ENCODE measurements around the gene DGCR6L.
"Not testable (repeated sequence)": the region's sequence is repeated elsewhere in the genome, so short reads cannot be mapped to it uniquely, and the experiment has no call there.

The DGCR6L gene

DNA sequence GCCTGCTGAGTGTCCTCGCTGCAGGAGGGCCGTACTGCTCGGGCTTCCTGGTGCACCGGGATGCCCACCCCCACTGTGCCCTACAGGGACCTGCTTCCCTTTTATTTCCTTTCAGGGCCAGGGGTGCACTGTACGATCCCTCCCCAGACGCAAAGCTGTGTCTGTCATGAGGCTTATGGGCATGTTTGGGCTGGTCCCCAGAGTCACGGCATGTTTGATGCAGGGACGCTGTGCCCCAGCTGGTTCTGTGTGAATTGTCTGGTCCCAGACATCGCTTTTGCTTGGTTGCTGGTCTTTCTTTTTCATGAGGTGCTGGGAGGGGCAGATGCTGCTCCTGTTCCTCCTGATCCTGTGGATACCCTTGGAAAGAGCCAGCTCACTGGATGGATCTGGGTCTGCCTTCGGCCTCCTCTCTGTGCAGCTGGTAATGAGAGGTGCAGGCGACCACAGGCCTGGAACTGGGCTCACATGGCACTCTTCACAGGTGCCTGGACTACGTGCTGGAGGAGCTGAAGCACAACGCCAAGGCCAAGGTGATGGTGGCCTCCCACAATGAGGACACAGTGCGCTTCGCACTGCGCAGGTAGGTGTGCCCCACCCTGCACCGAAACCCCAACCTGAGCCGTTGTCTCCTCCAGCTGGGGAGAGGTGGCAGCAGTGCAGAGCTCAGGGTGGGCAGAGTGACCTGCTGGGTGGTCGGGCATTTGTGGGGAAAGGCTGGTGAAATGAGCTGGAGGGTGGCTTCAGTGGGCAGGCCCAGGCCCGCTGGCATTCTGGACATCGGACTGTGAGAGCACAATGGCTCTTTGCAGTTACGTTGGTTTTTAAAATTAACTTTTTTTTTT lies 10.8 kb downstream of the DGCR6L start:
- DNase-seq, result not testable (repeated sequence)

DNA sequence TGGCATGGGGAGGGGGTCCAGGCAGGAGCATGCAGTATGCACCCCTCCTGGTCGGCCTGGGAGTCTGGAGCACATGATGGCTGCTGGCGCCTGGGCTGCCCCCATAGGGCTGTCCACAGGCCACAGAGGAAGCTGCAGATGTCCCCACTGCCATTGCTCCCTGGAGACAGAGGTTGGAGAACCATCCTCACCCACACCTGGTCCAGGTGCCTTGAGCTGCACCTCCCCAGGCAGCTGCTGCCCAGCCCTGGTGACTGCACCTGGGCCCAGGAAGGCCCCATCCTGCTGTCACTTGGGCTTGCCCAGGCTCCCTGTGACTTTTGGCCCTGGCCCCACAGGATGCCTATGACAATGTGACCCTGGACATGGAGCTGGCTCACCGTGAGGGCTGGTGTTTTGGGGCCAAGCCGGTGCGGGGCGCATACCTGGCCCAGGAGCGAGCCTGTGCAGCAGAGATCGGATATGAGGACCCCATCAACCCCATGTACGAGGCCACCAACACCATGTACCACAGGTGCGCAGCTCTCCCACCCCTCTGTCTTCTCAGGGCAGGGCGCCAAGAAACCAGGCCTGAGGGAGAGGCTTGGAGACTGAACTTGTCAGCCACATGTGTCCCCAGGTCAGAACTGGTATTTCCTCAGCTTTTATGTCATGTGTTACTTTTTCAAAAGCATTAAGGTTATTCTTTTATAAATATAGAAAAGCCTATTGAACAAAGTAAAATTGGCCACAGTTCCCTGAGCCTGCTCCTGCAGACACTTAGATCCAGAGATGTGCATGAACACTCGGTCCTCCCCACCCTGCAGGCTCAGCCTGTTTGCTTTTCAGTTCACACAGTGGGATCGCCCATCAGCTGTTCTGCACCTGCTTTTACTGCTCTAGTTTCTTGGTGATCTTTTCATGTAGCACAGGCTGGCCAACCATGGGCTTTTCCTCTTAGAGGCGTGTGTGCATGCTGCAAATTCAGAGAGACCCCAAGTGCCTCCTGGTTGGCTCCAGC lies 12.1 kb downstream of the DGCR6L start:
- not testable (repeated sequence) for DNase-seq

DNA sequence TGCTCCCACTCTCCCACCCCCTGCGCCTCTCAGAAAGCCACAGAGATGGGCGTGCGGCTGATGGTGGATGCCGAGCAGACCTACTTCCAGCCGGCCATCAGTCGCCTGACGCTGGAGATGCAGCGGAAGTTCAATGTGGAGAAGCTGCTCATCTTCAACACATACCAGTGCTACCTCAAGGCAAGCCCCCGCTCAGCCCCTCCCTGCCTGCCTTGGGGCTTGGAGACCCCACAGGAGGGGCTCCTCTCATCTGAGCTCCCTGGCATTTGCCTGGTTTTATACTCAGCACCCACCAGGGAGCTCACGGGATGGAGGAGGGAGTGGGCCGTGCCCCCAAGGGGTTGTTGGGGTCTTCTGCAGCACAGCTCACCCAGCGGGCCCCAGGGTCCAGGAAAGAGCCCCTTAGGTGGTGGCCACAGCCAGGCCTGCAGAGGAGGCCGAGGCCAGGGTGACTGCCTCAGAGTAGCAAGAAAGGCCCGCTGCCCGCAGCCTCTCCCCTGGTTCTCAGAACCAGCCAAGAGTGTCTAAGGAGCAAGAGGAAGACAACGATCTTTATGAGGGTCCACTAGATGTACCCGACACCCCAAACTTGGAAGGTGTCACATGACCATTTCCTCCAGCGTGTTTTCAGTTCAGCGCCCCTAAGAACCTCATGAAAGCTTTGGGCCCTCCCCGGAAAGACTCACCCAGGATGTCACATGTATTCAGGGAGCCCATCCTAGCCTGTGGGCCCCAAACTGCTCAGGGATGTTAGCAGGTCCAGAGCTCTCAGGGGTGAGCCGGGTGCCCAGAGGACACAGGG lies 13.0 kb downstream of the DGCR6L start:
- not testable (repeated sequence) for DNase-seq

DNA sequence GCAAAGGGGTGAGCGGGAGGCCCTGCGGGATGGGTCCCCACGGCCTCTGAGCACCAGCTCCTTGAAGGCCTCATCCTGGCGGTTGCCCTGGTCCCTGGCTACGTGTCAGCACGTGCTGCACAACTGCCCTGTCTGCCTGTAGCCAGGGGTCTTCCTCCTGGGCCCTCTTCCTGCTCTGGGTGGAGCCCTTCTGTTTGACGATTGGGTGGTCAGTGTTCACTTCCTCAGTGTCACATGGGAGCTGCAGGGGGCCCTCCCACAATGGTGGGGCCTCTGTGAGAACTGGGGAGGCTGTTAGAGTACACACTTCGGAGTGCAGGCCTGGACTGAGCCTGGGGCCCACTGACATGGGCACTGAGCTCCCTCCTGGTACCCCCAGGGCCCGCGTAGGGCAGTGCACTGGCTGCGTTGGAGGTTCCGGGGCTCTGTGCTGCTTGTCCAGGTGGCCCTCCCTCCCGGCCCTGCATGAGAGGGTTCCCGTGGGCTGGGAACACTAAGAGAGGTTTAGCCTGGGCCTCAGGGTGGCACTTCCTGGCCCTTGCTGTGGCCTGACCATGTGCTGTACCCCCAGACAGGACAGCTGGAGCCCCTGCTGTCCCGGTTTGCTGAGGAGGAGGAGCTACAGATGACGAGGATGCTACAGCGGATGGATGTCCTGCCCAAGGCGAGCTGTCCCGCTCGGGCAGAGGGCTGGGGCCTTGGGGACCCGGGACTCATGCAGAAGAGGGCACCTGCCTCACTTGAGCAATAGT lies 13.8 kb downstream of the DGCR6L start:
- DNase-seq, result no peak

DNA sequence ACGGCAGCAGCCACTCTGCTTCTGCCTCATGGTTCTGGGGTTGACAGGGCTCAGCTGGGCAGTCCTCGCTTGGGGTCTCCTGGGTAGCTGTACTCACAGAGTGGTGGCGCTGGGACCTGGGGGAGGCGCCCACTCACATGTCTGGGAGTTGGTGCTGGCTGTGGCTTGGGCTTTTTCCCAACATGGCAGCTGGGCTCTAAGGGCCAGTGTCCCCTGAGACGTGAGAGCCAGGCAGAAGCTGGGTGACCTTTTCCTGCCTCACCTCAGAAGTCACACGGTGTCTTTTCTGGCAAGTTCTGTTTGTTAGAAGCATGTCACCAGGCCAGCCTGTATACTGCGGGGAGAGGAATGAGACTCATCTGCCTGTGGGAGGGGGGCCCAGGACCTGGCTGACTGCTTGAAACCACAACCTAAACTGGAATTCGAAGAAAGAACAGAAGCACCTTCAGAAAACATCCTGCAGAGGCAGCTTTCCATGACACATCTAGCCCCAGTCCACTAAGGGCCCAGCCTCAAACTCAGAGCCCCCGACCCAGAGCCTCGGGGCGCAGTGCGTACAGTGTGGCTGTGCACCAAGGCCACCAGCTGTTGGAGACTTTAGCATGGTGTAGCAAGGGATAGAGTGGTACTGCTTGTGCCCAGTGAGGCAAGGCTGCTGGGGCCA lies 14.5 kb downstream of the DGCR6L start:
- not testable (repeated sequence) for DNase-seq

DNA sequence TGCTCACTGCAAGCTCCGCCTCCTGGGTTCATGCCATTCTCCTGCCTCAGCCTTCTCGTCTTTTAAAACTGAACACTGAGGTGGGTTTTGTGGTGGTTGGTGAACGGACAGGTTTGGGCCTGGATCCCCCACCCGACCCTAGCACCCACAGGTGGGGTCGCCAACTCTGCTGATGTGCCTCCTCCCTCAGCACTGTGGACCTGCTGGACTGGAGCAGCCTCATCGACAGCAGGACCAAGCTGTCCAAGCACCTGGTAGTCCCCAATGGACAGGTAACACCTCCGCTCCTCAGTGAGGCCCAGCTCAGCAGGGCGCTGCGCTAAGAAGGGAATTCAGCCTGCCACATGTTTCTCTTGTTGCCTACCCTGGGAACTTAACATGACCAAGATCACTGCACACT lies 15.2 kb downstream of the DGCR6L start:
- no peak for DNase-seq

DNA sequence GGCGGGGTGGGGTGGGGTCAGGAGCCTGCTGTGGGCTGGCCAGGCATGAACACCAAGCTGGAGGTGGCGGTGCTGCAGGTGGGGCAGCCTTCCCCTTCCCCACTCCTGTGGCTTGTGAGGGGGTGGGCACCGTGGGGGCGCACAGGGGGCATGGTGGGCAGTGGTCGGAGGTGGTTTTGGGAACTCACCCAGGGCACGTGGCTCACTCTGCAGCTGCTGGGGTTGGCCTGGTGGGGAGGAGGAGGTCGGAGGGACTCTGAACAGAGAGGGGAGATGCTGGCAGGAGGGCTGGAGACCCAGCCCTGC lies 16.7 kb downstream of the DGCR6L start:
- not testable (repeated sequence) for DNase-seq

DNA sequence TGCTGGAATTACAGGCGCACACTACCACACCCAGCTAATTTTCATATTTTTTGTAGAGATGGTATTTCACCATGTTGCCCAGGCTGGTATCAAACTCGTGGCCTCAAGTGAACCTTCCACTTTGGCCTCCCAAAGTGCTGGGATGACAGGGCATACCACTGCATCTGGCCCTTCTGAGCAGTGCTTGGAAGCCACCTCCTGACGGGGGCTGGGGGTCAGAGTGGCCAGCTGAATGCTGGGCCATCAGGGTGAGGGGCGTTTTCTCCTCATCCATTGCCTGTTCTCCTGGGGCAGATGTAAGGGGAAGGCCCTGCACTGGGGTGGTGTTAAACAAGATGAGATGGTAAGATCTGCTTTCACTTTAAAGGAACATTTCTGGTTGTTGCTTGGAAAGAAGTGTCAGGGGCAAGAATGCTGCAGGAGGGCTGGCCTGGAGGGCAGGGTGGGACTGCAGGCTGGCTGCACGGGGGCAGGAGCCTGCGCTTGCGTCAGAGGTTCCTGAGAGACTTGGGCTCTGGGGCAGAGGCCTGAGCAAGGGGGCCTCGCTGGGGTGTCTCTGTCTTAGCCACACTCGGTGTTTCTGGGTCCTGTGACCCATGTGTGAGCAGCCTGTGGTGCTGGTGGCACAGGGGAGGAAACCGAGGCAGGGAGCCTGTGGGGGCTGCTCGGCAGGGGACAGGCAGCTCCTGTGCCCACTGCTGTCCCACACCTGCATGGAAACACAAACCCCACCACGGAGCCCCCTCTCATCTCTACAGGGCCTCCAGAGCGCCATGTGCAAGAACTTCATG lies 17.2 kb downstream of the DGCR6L start:
- no peak for DNase-seq

DNA sequence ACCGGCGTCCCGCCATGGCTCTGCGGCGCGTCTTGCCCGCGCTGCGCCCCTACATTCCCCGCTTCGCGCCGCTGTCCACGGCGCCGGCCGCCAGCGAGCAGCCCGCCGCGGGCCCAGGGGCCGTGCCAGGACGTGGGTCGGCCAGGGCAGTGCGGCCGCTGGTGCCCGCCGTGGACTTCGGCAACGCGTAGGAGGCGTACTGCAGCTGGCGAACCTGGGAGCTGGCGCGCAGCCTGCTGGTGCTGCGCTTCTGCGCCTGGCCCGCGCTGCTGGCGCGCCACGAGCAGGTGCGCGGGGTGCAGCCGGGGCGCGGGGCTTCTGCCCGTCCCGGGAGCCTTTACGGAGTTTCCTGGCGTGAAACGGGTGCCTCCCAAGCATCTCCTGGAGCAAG lies 20.1 kb downstream of the DGCR6L start:
- DNase-seq, result no peak

DNA sequence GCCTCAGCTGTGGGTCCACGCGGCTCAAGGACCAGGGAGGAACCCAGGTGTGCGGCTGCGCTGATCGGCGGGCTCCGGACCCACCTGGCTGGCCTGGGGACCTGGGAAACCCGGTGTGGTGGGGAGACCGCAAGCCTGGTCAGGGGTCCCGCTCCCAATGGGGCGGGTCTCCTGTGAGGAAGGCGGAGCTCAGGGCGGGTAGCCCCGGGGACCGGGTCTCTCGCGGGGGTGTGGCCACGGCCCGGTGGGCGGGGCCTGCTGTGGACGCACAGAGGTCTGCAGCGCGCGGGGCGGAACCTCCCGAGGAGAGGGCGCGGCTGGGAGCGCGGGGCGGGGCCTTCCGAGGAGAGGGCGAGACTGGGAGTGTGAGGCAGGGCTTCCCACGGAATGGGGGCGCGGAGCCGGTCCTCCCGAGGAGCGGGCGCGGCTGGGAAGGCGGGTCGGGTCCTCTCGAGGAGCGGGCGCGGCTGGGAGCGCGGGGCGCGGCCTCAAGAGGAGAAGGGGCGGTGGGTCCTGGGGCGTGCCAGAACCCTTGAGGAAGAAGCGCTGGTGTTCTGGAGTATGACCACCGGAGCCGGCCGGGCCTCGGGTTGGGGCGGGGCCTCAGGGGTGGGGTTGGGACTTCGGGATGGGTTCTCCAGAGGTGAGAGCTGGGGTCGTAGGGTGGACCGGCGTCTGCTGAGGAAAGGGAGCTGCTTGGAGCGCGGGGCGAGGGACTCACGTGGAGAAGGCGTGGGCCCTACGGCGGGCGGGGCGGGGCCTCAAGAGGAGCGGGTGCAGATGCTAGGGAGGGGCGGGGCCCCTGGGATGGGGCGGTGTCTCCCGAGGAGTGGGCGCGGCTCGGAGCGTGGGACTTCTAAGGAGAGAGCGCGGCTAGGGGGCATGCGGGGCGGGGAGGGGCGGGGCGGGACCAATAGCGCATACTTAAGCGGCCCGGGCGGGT lies 20.8 kb downstream of the DGCR6L start:
- DNase-seq, result peak; percentile 86

DNA sequence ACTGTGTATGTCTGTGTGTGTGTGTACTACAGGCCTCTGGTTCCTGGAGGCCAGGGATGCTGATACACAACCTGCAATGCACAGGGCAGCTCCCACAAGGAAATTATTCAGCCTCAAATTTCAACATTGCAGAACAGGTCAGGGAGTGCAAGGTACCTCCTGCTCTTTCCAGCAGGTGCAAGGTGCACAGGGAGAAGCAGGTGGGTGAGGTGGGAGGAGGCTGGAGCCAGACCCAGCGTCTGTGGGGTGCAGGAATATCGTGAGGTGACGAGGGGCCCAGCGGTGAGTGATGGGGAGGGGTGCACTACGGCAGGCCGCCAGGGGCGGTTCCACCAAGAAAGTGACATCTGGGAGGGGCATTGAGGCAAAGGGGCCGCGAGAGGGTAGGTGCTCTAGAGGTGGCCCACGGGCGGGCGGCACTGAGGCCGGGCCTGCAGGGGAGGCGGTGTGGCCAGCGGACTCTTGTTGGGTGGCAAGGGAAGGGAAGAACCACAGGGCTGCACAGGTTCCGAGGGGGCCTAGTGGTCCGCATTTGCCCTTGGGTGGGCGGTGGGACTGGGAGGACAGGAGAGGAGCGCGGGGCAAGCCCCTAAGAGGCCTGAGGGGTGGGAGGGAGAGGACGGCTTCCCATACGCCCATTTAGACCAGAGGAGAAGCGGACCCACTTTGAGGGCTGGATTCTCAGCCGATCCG lies 21.6 kb downstream of the DGCR6L start:
- no peak for DNase-seq

DNA sequence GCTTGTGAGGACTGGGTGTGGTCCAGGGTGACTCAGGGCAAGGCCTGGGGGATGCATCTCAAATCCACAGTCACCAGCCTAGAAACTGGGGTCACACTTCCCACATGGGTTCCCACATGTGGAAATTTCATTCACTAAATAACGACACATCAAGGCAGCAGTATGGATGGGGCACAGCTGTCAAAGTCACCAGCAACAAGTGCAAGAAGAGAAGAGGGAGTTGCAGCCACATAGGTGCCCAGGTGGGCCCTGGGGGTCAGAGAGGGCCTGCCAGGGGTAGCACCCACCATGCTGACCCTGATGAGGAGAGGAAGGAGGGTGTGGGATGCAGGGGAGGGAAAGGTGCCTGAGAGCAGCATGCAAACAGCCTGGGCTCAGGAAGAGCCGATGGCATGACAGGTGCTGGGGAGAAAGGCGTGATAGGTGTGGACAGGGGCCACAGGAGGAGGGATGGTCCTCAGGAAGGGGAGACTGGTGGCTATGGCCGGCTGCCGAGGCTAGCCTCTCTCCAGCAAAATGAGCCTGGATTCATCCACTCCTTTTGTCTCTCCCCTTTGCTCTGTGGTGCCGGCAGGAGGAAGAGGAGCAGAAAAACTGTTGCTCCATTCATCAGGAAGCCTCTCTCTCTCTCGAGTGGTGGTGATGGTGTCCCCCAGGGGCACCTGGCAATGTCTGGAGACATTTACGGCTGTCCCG lies 22.3 kb downstream of the DGCR6L start:
- no peak for DNase-seq

DNA sequence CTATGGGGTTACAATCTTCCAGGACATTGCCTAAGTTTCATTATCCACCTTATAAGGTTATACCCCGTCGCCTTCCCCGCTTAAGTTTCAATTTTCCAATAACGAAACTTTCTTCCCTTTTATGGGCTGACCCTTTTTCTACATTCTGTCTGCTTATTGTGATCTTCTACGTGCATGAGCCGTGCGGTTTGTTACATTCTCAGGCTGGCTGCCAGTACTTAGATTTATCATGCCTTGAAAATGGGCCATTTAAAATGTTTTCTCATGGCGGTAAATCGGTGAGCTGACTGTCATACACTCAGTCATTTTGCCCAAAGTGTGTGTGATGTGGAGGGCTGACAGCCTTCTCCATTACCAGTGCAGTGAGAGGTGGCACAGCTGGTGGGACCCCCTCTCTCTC lies 23.3 kb downstream of the DGCR6L start:
- DNase-seq, result no peak

DNA sequence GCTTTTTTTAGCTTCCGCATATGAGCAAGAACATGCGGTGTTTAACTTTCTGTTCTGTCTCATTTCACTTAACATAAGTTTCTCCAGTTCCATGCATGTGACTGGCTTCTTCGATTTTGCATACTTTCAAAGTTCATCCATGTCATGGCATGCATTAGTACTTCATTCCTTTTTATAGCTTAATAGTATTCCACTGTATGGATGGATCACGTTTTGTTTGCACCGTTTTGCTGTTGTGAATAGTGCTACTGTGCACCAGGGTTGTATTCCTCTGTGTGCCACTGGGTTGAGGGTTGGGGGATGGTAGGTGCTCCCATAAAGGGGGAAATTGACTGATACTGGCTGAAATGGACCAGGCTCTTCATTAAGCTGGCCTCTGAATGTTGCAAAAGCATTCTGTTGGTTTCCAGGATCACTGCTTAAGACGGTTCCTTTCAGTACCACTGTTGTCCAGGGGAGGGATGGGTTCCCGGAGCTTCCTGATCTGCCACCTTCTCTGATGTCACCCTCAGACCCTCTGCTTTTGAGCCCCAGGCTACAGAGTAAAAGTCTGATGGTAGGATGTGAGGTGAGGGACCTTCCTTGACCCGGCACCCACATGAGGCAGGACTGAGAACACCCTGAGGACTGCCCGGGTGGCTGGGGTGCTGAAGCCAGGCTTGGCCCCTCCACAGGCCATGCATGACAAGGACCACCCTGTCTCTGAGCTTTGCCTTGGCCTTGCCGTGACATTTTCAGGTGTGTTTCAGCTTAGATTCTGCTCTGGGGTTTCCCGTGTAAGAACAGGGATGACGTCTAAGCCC lies 24.4 kb downstream of the DGCR6L start:
- no peak for DNase-seq

DNA sequence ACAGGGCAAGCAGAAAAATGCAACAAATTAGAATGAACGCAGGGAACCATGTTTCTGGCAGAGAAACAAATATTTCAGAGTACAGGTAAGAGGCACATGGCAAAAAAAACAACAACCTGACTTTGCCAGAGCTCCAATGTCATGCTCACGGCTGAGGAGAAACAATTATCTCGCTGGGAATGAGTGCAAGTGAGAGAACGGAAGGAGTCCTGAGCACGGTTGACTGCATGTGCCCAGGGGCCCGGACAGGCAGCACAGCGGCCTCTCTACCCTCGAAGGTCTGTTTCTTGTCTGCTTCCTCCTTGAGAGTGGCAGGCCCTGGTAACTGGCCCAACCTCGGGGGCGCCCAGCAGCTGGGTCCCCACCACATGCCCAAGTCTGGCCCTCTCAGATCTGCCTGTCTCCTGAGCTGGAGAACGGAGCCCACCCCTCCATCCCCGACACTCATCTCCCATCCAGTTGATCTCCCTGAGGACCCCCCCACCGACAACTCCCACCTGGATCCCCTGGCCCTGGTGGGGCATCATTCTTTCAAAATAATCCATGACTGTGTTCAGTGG lies 27.1 kb downstream of the DGCR6L start:
- DNase-seq, result no peak

DNA sequence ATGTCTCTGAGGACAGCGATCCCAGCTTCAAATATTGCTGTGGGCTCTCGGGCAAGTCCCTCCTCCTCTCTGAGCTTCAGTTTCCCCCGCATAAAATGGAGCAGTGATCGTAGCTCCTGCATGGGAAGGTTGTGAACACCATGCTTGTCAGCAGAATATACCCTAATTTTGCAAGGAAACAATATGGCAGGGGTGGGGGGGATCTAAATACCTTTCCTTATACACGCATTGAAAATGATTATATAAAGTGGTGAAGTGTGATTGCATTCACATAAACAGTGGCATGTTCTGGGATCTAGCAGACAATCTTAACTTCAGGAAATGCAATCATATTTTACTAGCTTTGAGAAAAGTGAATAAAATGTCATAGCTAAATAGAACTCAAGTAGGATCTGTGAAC lies 27.8 kb downstream of the DGCR6L start:
- no peak for DNase-seq

DNA sequence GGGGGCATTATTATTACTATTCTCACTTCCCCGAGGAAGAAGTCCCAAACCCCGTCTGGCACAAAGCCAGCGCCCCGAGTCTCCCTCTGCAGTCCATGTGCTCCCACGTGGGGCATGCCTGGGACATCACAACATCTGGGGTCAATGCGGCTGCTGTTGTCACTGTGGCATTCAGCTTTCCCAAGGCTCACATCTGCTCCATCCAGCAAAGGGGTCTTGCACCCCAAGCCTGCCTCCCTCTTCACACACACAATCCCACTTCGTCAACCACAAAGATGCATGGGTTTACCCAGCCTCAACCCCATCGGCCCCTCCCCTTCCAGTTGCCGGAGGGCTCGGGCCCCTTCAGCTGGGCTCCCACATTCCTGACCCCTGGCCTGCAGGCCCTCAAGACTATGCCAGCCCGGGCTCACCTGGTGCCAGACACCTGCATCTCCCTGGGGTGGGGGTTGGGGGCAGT lies 28.2 kb downstream of the DGCR6L start:
- DNase-seq, result no peak

Data from OCI-M1 (cell line).